Fibroblast of pulmonary artery (primary cell): ENCODE measurements around the gene SLC29A1.
A peak's percentile ranks its signal among the peaks of the same experiment; 100 is the strongest.

Experiments used
- DNase-seq: peaks from one replicate; pipeline ENCODE4 v3.0.0-alpha.2; 2010; ENCODE audit warnings: low read depth
- H3K4me3 ChIP-seq: replicated peaks from 2 replicates; pipeline ENCODE4 v1.5.1; 2011; ENCODE audit warnings: low read depth, mild to moderate bottlenecking, control low read depth, low read length, moderate library complexity
- TF ChIP-seq, protein P1 (sequence below): IDR thresholded peaks from 2 replicates; pipeline ENCODE4 v1.5.1; 2011; ENCODE audit warnings: mild to moderate bottlenecking, control low read depth, low read length, inconsistent platforms; ENCODE audit errors: missing control alignments

Gene SLC29A1

GRCh38 chr6:44260451-44261297, 37.3 kb downstream of the SLC29A1 start:
- no peak for DNase-seq
- TF ChIP-seq, protein P1, sequence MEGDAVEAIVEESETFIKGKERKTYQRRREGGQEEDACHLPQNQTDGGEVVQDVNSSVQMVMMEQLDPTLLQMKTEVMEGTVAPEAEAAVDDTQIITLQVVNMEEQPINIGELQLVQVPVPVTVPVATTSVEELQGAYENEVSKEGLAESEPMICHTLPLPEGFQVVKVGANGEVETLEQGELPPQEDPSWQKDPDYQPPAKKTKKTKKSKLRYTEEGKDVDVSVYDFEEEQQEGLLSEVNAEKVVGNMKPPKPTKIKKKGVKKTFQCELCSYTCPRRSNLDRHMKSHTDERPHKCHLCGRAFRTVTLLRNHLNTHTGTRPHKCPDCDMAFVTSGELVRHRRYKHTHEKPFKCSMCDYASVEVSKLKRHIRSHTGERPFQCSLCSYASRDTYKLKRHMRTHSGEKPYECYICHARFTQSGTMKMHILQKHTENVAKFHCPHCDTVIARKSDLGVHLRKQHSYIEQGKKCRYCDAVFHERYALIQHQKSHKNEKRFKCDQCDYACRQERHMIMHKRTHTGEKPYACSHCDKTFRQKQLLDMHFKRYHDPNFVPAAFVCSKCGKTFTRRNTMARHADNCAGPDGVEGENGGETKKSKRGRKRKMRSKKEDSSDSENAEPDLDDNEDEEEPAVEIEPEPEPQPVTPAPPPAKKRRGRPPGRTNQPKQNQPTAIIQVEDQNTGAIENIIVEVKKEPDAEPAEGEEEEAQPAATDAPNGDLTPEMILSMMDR, result no peak
- H3K4me3 ChIP-seq, result no peak overlapping the region

DNA sequence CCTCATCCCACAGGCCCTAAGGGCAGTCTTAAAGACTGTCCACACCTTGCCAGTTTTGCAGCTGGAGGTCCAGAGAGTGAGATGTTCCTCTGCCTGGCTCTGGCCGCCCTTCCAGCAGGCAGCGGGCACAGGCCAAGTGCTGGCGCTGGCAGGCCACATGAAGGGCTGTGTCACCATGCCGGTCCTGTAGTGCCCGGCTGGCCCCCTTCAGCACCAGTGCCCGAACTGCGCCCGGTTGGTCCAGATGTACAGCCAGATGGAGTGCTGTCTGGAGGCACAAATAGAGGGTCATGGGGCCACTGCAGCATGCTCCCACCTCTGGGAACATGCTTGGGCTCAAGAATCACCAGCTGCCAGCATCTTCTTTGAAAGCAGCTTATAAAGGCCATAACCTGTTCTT, 38.2 kb downstream of the SLC29A1 start:
- TF ChIP-seq, protein P1, result no peak
- no peak for DNase-seq
- H3K4me3 ChIP-seq, result no peak overlapping the region

DNA sequence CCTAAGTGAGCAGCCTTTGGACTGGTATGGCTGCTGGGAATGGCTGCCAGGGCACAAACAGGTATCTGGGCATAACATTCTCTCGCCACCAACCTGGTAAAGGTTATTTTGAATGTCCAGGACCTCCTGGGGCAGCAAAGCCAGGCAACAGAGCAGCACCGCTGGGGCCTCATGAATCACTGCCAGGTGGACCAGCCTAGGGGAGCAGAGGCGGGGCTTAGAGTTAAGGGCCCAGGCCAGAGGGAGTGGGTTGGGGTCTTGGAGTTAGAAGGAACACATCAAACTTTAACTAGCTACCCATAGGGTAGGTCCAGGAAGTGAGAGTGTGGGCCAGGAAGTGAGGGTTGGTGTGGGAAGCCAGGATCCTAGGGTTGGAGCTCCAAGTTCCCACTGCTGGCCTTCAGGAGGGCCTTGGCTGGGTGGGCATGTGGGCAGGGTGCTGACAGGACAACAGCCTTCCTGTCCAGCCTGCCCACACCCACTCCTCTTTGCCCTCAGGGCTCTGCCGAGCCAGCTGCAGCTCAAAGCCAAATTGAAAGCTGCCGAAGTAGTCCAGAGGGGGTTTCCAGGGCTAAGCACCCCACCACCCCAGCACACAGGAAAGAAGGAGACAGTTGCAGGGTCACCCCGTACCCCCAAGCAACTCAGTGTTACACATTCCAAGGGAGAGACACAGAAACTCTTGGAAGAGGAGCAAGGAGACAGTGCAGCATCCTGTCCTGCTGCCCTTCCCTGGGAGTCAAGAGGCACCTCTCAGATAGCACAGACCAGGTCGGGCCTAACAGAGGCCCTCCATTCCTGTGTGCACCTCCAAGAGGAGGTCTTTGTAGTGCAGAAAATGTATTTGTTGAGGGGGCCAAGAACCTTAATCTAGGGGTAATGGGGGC, 39.3 kb downstream of the SLC29A1 start:
- DNase-seq, result no peak
- peak overlapping the region; percentile 68 for H3K4me3 ChIP-seq
- TF ChIP-seq, protein P1, result no peak

- peak; percentile 55 for DNase-seq
- peak overlapping the region; percentile 68 for H3K4me3 ChIP-seq
- TF ChIP-seq, protein P1, result no peak
These were observed 40.1 kb downstream of the SLC29A1 start for GRCh38 chr6:44263354-44264100.

GRCh38 chr6:44264154-44265006, 41.0 kb downstream of the SLC29A1 start:
- H3K4me3 ChIP-seq, result peak overlapping the region; percentile 68
- no peak for DNase-seq
- TF ChIP-seq, protein P1, result no peak
